Ammon's horn (tissue), 1 donor: ENCODE results near the gene TRIM15.
A peak's percentile ranks its signal among the peaks of the same experiment; 100 is the strongest.
"Not testable (repeated sequence)": the region's sequence is repeated elsewhere in the genome, so short reads cannot be mapped to it uniquely, and the experiment has no call there.

Experiments used
- DNase-seq: peaks from one replicate; pipeline ENCODE4 v3.0.0-alpha.2; 2016; ENCODE audit warnings: low spot score

Gene TRIM15

GRCh38 chr6:30162265-30163089 lies 869 bp upstream of the TRIM15 start:
- DNase-seq = no peak

GRCh38 chr6:30163918-30164654 lies 740 bp downstream of the TRIM15 start:
- no peak for DNase-seq

GRCh38 chr6:30164714-30165113 lies 1.4 kb downstream of the TRIM15 start:
- DNase-seq = no peak

GRCh38 chr6:30165238-30165637 lies 1.9 kb downstream of the TRIM15 start:
- not testable (repeated sequence) for DNase-seq

GRCh38 chr6:30167101-30167500 lies 3.8 kb downstream of the TRIM15 start:
- DNase-seq = no peak

- no peak for DNase-seq
These were observed 5.4 kb downstream of the TRIM15 start for GRCh38 chr6:30168741-30169140.

GRCh38 chr6:30169658-30170614 lies 6.6 kb downstream of the TRIM15 start:
- peak; percentile 51 for DNase-seq

GRCh38 chr6:30171677-30172471 lies 8.5 kb downstream of the TRIM15 start:
- DNase-seq = no peak

GRCh38 chr6:30172681-30173080 lies 9.3 kb downstream of the TRIM15 start:
- no peak for DNase-seq

- no peak for DNase-seq
These were observed 12.4 kb downstream of the TRIM15 start for GRCh38 chr6:30175765-30176164.

GRCh38 chr6:30178837-30179236 lies 15.5 kb downstream of the TRIM15 start:
- DNase-seq = no peak

- no peak for DNase-seq
These were observed 16.8 kb downstream of the TRIM15 start for GRCh38 chr6:30180145-30180544.

- DNase-seq = no peak
These were observed 21.2 kb downstream of the TRIM15 start for GRCh38 chr6:30184417-30185031.

- DNase-seq = no peak
These were observed 22.6 kb downstream of the TRIM15 start for GRCh38 chr6:30185846-30186484.

- DNase-seq = no peak
These were observed 25.2 kb downstream of the TRIM15 start for GRCh38 chr6:30188541-30188940.

GRCh38 chr6:30192076-30192475 lies 28.7 kb downstream of the TRIM15 start:
- no peak for DNase-seq

- no peak for DNase-seq
These were observed 31.7 kb downstream of the TRIM15 start for GRCh38 chr6:30194797-30195690.

- DNase-seq = no peak
These were observed 32.6 kb downstream of the TRIM15 start for GRCh38 chr6:30195951-30196350.

- no peak for DNase-seq
These were observed 33.0 kb downstream of the TRIM15 start for GRCh38 chr6:30196376-30196775.
